Activated CD8-positive, alpha-beta memory T cell treated with anti-CD3 and anti-CD28 coated beads for 48 hours (primary cell): Measurements from ENCODE around the gene RAB14.

ENCODE experiments used
- DNase-seq, 3 experiments: peaks; one replicate each; pipeline ENCODE4 v3.0.0-alpha.2; 2020; ENCODE audit warnings: low read depth in 2 of 3, low spot score in 2 of 3

The RAB14 gene

DNA sequence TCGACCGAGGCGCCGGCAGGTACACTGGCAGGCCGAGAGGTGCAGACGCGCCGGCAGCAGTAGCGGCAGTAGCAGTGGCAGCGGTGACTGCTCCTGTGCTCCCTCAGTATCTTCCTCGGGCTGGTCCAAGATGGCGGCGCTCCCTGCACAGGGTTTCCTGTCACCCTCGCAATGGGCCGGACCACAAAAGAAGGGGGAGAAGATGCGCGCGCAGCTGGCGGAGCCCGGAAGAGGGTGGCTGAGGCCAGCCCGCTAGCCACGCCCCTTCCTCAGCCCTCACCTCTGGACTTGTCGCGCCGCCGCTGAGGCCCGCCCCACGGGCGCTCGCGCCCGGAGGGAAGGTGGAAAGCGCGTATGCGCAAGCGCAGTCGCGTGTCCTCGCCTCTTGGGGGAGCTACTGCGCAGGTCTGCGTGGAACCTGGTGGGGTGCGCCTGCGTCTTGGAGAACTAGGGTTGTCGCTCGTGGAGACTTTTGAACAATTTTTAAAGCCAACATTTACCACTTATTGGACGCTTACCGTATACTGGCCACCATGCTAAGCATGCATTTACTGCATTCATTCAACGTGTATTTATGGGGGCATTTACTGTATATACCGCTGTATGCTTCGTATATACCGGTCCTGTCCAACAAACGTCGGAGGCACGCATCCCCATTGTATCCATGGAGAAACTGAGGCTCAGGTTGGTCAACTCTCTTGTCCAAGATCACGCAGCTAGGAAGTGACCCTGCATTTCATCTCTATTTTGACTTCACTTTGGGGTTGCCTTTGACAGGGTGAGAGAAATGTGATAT lies at the start of gene RAB14:
TSS of gene RAB14 (minus strand) at position 132 of the 796 bp plus-strand sequence. CDS start 8,457 bp downstream, outside the sequence.
- peak; percentile 99 to 100 (median 100) for DNase-seq

GRCh38 chr9:121249563-121249962 lies 47.9 kb upstream of the RAB14 start:
- no peak for DNase-seq

GRCh38 chr9:121246821-121247561 lies 45.3 kb upstream of the RAB14 start:
- DNase-seq: no peak

DNA sequence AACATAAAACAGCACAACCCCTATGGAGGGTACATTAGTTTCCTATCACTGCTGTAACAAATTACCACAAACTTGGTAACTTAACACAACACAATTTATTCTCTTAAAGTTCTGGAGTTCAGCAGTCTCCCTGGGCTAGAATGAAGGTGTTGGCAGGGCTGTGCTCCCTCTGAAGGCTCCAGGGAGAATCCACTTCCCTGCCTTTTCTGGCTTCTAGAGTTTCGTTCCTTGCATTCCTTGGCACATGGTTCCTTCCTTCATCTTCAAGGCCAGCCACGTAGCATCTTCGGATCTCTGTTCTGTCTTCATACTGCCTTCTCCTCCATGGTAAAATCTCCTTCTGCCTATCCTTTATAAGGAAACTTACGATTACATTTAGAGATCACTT lies 41.3 kb upstream of the RAB14 start:
- DNase-seq: no peak

GRCh38 chr9:121242219-121242958 lies 40.7 kb upstream of the RAB14 start:
- no peak for DNase-seq

GRCh38 chr9:121240472-121241135 lies 38.9 kb upstream of the RAB14 start:
- no peak for DNase-seq

- DNase-seq: no peak
Observed at GRCh38 chr9:121239851-121240250, 38.2 kb upstream of the RAB14 start.

DNA sequence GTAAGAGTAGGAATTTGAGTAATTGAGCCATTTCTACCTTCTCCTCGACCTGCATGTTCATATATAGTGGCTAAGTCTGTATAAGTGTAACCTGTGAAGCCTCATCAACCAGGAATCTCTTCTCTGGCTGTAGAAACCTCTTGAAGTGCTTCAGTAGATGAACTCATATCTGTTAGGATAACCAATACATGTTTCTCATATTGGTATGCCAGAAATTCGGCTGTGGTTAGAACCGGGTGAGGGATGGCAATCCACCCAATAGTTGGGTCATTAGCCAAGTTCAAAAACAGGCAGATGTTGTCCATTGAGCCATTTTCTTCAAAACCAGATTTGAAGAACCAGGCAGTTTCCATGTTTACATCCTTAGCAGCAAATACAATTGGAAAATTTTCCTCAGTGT lies 37.4 kb upstream of the RAB14 start:
- no peak for DNase-seq

DNA sequence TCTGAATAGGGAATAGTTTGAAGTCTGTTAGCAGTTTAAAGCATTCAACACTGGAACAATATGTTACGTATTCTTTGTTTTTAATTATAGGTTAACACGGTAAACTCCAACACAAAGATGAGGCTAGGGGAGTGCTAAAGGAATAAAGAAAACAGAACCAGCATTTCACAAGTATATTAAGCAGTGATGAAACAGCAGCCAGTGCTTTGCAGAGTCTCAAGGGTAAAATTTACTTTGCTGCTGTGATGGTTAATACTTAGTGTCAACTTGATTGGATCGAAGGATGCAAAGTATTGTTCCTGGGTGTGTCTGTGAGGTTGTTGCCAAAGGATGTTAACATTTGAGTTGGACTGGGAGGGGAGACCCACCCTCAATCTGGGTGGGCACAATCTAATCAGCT lies 36.2 kb upstream of the RAB14 start:
- DNase-seq: no peak

GRCh38 chr9:121235512-121235911 lies 33.8 kb upstream of the RAB14 start:
- no peak for DNase-seq

DNA sequence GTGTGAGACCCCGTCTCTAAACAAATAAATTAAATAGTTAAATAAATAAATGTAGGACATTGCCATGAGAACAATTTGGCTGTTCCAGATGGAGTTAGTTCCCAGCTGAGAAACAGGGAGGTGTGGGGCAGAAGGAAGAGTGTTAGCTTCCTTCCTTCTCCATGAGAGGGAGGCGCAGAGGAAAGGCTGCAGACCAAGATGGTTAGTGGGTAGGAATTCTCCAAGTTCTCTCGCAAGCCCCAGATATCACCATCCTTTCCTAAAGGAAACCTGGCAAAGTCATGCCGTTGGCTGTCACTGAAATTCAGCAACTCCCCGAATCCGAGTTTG lies 33.1 kb upstream of the RAB14 start:
- no peak for DNase-seq

- no peak for DNase-seq
Observed at GRCh38 chr9:121233906-121234831, 32.5 kb upstream of the RAB14 start.

DNA sequence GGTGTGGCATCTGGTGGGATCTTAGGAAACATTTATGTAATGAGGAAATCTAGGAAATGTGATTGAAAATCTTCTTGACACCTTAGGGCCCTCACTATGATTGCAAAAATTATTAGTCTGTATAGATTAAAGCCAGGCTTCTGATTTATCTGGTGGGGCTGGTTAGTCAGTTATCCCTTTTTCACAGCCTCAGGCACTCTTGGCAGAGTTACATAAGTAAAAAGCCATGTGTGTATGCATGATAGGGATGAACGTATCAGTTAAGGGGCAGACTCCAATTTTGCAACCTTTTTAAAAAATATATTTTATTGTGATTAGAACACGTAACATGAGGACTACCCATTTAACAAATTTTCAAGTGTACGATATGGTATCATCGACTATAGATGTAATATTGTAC lies 30.6 kb upstream of the RAB14 start:
- no peak for DNase-seq

GRCh38 chr9:121230256-121230655 lies 28.6 kb upstream of the RAB14 start:
- no peak for DNase-seq

- DNase-seq: no peak
Observed at GRCh38 chr9:121227862-121228261, 26.2 kb upstream of the RAB14 start.

DNA sequence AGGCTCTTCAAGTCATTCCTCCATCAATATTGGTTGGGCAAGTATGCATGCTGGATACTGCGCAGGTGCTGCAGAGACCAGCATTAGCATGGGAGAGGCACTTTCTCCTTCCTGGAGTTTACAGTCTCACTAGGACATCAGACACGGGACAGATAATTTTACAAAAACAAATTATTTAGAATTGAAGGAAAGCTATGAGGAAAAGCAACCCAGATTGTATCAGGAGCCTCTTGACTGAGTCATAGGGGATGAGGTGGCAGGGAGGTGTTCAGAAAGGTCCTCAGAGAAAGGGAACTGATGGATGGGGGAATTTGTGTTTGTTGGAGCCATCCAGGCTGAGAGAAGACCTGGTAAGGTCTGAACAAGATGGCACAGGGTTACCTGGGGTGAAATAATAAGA lies 24.5 kb upstream of the RAB14 start:
- DNase-seq: no peak

DNA sequence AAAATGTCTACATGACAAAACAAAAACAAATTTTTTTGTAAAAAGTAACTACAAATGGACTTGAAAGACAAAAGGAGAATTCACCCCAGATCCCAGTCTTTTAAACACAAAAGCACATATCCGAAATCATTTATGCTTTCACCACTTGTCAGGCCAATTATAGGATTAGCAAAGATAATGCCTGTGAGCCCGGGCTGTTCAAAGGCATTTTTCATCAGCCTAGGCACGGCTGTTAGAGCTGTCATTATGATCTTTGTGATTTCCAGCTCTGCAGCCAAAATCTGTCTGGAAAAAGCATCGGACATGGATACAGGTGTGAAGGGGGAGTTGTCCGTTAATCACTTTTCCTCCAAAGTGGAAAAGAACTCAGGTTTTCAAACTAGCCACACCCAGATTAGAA lies 23.6 kb upstream of the RAB14 start:
- DNase-seq: no peak

DNA sequence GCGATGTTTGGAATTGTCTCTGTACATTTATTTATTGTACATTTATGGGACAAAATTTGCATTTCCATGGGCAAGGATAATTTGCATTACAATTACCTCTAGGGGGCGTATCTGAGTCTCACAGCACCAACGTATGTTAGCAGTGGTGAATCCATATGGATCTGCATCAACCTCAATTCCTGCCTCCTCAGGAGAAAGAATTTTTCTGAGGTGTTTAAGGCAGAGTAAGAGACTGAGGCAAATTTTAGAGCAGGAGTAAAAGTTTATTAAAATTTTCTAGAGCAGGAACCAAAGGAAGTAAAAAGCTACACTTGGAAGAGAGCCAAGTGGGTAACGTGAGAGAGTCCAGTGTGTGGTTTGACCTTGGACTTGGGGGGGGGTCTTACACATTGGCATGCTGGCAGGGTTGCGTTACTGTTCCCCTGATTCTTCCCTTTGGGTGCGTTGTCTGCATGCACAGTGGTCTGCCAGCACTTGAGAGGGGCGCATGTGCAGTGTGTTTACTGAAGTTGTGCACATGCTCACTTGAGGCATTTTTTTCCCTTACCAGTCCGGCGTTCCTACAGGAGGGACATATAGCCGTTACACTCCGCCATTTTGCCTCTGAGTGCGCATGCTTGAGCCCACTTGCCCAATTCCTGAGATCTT lies 21.0 kb upstream of the RAB14 start:
- DNase-seq: no peak

DNA sequence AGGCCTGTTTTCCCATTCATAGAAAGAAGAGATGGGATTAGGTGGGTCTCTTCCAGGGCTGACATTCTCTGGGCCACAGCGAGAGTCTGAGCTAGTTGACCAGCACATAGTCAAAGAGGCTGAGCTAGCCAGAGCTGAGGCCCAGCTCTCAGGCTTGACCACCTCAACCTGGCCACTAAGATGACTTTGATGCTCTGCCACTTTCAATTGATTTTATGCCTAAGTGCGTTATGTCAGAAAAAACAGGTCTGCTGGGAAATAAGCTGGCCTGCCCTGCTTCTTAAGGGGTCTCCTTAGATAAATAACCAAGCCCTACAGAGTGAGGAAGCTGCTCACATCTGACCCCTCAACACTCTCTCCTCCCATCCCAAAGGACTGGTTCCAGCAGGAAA lies 20.0 kb upstream of the RAB14 start:
- no peak for DNase-seq
